ENCODE measurements around the gene MAPRE3.
"Not testable (repeated sequence)": the region's sequence is repeated elsewhere in the genome, so short reads cannot be mapped to it uniquely, and the experiment has no call there.

MAPRE3 gene

GRCh38 chr2:27071990-27072830, 101.8 kb downstream of the MAPRE3 start:
- peak; percentile 45 for DNase-seq

GRCh38 chr2:27072920-27073319, 102.5 kb downstream of the MAPRE3 start:
- no peak for DNase-seq

GRCh38 chr2:27073782-27074181, 103.3 kb downstream of the MAPRE3 start:
- no peak for DNase-seq

- no peak for DNase-seq
These were observed 104.5 kb downstream of the MAPRE3 start for GRCh38 chr2:27074738-27075565.

- not testable (repeated sequence) for DNase-seq
These were observed 105.1 kb downstream of the MAPRE3 start for GRCh38 chr2:27075566-27075871.

GRCh38 chr2:27076323-27076722, 105.9 kb downstream of the MAPRE3 start:
- no peak for DNase-seq
